HepG2 (cell line): ENCODE data around the gene CEP19. TPM values are rescaled to one million over a fixed set of nuclear protein-coding genes. Genes with fewer than 3 reads are reported as not detected.

Experiments used
- ARID2 ChIP-seq: sonication (generic); formaldehyde crosslinking; IDR thresholded peaks from 2 replicates; pipeline ENCODE4 v1.8.1; 2022; ENCODE audit warnings: mild to moderate bottlenecking, missing genetic modification reagents, borderline replicate concordance
- CBX5 ChIP-seq: sonication (generic); formaldehyde crosslinking; IDR thresholded peaks from 2 replicates; pipeline ENCODE4 v1.4.0; 2020; ENCODE audit warnings: missing genetic modification reagents, borderline replicate concordance
- CENPT ChIP-seq: sonication (generic); formaldehyde crosslinking; IDR thresholded peaks from 2 replicates; pipeline ENCODE4 v1.8.0; 2022; ENCODE audit warnings: low read depth, mild to moderate bottlenecking, moderate library complexity, missing genetic modification reagents
- HNRNPK ChIP-seq: fragments of 200-400 bp; formaldehyde crosslinking; IDR thresholded peaks from 2 replicates; pipeline ENCODE4 v1.6.1; 2018; ENCODE audit warnings: low read length, low read depth, moderate library complexity, mild to moderate bottlenecking; ENCODE audit not compliant: poor library complexity, severe bottlenecking
- KAT8 ChIP-seq: IDR thresholded peaks from 2 replicates; pipeline ENCODE4 v1.6.1; 2016; ENCODE audit warnings: missing genetic modification reagents, missing compliant biosample characterization
- KDM5A ChIP-seq: fragments of 200-600 bp; sonication (generic); IDR thresholded peaks from 2 replicates; pipeline ENCODE4 v1.7.0; 2018; ENCODE audit warnings: antibody characterized with exemption, mild to moderate bottlenecking, low read length, borderline replicate concordance
- NR2C2 ChIP-seq: sonication (generic); formaldehyde crosslinking; IDR thresholded peaks from 2 replicates; pipeline ENCODE4 v1.4.0; 2020; ENCODE audit warnings: missing genetic modification reagents, mild to moderate bottlenecking, moderate library complexity, borderline replicate concordance
- PHF21A ChIP-seq: sonication (generic); formaldehyde crosslinking; IDR thresholded peaks from 2 replicates; pipeline ENCODE4 v1.5.0; 2020; ENCODE audit warnings: mild to moderate bottlenecking, missing genetic modification reagents
- POLR2A ChIP-seq, 2 experiments: IDR thresholded peaks; 2 replicates each; pipeline ENCODE4 v1.6.1; 2011; ENCODE audit warnings: low read depth in 2 of 2, low read length in 2 of 2, mild to moderate bottlenecking in 1 of 2, moderate library complexity in 1 of 2; ENCODE audit not compliant: insufficient read depth in 1 of 2
- RFX1 ChIP-seq: fragments of 450-650 bp; IDR thresholded peaks from 2 replicates; pipeline ENCODE4 v1.6.1; 2017
- SMAD3 ChIP-seq: sonication (generic); formaldehyde crosslinking; IDR thresholded peaks from 2 replicates; pipeline ENCODE4 v1.4.0; 2020; ENCODE audit warnings: missing genetic modification reagents
- SOX13 ChIP-seq, 3 experiments: fragments of 450-650 bp in 1 of 3; sonication (generic) in 1 of 3; formaldehyde crosslinking in 1 of 3; IDR thresholded peaks in 2 of 3; conservative IDR thresholded peaks in 1 of 3; 2 replicates each; pipeline versions ENCODE4 v1.5.0 to v1.6.1; 2016 to 2020; ENCODE audit warnings: antibody characterized with exemption in 1 of 3, mild to moderate bottlenecking in 1 of 3, missing compliant biosample characterization in 1 of 3, missing genetic modification reagents in 1 of 3, moderate library complexity in 1 of 3
- YEATS4 ChIP-seq: sonication (generic); formaldehyde crosslinking; IDR thresholded peaks from 2 replicates; pipeline ENCODE4 v1.4.0; 2020; ENCODE audit warnings: missing genetic modification reagents, borderline replicate concordance
- ZNF572 ChIP-seq: sonication (generic); formaldehyde crosslinking; IDR thresholded peaks from 2 replicates; pipeline ENCODE4 v1.5.1; 2020; ENCODE audit warnings: mild to moderate bottlenecking, missing genetic modification reagents
- ZSCAN30 ChIP-seq: sonication (generic); formaldehyde crosslinking; IDR thresholded peaks from 2 replicates; pipeline ENCODE4 v1.5.0; 2020; ENCODE audit warnings: mild to moderate bottlenecking, missing genetic modification reagents
- polyA plus RNA-seq, 8 experiments: library from polyadenylated mRNA; depleted of rRNA in 3 of 8; stranded (reverse) in 7 of 8; unstranded in 1 of 8; fragments of >200 nt; fragmentation: Illumina TruSeq in 4 of 8; extraction: Trizol in 4 of 8; gene quantifications; 2 replicates each; pipeline versions ENCODE4 v1.2.1 to v1.2.3, GENCODE V29; 2011 to 2016; ENCODE audit warnings: low read depth in 4 of 8, missing spikeins in 1 of 8, mixed read lengths in 1 of 8; ENCODE audit not compliant: insufficient read depth in 1 of 8
- total RNA-seq, 5 experiments: library from RNA; depleted of rRNA; stranded (reverse); fragments of >200 nt; fragmentation: Illumina TruSeq; extraction: Trizol; gene quantifications; 2 replicates each; pipeline ENCODE4 v1.2.3, GENCODE V29; 2016; ENCODE audit warnings: low read depth in 1 of 5
- TF ChIP-seq, protein P1 (sequence below): IDR thresholded peaks from 2 replicates; pipeline ENCODE4 v1.6.1; 2016; ENCODE audit warnings: missing compliant biosample characterization, missing genetic modification reagents, borderline replicate concordance
- TF ChIP-seq, protein P2 (sequence below): sonication (generic); formaldehyde crosslinking; conservative IDR thresholded peaks from 2 replicates; pipeline ENCODE4 v1.4.0; 2020; ENCODE audit warnings: missing genetic modification reagents
- TF ChIP-seq, protein P3 (sequence below): sonication (generic); formaldehyde crosslinking; conservative IDR thresholded peaks from 2 replicates; pipeline ENCODE4 v1.5.0; 2020; ENCODE audit warnings: missing genetic modification reagents
- TF ChIP-seq, protein P4 (sequence below): sonication (generic); formaldehyde crosslinking; IDR thresholded peaks from 2 replicates; pipeline ENCODE4 v1.4.0; 2020; ENCODE audit warnings: missing genetic modification reagents, borderline replicate concordance
- TF ChIP-seq, protein P5 (sequence below): sonication (generic); formaldehyde crosslinking; IDR thresholded peaks from 2 replicates; pipeline ENCODE4 v1.5.0; 2020; ENCODE audit warnings: missing genetic modification reagents

CEP19 gene
- total and polyA plus RNA-seq, 2 of the 13 experiments (the other 11 are each of a cell fraction or from before 2014, with no cell fraction given): 0.48 to 1.2 TPM

DNA sequence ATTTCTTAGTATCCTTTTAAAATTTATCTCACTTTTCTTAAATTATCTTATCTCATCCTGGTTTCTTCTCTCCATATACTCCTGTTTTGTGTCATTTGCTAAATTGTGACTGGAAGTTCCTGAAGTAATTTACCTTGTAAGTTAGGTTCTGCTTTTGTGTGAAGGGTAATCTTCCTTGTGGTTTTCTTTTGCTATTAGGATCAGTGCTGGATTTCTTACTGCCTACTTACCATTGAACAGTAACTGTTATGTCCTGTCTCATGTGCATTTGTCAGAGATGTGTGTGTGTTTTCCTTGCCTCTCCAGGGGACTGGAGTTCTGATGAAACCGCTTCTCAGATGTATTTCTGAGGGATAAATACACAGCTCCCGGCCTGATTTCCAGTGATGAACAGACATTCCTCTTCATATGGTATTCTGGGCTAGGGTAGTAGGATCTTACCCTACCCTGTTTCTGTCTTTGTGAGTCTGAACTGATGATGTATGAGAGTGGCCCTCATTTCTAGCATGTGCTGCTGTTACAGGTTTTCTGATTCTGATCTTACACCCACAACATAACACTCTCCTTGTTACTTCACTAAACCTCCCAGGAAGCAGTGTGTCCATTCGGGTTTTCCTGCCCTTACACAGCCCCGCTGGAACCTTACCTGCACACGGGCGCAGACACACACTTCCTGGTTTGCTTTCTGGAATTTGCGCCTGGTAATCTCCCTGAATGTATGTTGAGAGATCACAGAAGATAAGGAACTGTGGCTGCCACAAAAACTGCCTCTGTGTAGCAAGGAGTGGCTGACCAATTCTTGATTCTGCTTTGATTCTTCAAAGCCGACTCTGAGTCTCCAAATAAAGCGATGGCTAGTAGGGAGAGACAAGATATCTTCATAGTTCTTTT is 42.3 kb upstream of the CEP19 start (continued):
- TF ChIP-seq, protein P1, sequence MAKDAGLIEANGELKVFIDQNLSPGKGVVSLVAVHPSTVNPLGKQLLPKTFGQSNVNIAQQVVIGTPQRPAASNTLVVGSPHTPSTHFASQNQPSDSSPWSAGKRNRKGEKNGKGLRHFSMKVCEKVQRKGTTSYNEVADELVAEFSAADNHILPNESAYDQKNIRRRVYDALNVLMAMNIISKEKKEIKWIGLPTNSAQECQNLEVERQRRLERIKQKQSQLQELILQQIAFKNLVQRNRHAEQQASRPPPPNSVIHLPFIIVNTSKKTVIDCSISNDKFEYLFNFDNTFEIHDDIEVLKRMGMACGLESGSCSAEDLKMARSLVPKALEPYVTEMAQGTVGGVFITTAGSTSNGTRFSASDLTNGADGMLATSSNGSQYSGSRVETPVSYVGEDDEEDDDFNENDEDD (CRISPR knock-in tag): no peak; the same call in 1 of the 2 replicates
- TF ChIP-seq CBX5 (CRISPR knock-in tag) (no peak), HNRNPK (no peak), KAT8 (peak; percentile 58; the same call in 1 of the 2 replicates), RFX1 (no peak), ZNF572 (CRISPR knock-in tag) (no peak), POLR2A (IDR thresholded peaks at IDR 0.05; ENCODE audit: insufficient read depth in 1 of 2, low read depth in 2 of 2, low read length in 2 of 2) (no peak), PHF21A (CRISPR knock-in tag) (no peak), ZSCAN30 (no peak), CENPT (CRISPR knock-in tag) (no peak), ARID2 (CRISPR knock-in tag) (no peak), NR2C2 (CRISPR knock-in tag) (no peak), YEATS4 (CRISPR knock-in tag) (no peak), SMAD3 (CRISPR knock-in tag) (no peak), SOX13 (IDR thresholded peaks at IDR 0.05) (no peak), SOX13 (CRISPR knock-in tag; conservative IDR thresholded peaks at IDR 0.05 in 1 of 2, IDR thresholded peaks at IDR 0.05 in 1 of 2) (0 out of 4 replicates have a peak, but pooled peaks of 1 of the 2 experiments have one; percentile 43), KDM5A (no peak)
- TF ChIP-seq, protein P2, sequence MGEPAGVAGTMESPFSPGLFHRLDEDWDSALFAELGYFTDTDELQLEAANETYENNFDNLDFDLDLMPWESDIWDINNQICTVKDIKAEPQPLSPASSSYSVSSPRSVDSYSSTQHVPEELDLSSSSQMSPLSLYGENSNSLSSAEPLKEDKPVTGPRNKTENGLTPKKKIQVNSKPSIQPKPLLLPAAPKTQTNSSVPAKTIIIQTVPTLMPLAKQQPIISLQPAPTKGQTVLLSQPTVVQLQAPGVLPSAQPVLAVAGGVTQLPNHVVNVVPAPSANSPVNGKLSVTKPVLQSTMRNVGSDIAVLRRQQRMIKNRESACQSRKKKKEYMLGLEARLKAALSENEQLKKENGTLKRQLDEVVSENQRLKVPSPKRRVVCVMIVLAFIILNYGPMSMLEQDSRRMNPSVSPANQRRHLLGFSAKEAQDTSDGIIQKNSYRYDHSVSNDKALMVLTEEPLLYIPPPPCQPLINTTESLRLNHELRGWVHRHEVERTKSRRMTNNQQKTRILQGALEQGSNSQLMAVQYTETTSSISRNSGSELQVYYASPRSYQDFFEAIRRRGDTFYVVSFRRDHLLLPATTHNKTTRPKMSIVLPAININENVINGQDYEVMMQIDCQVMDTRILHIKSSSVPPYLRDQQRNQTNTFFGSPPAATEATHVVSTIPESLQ (CRISPR knock-in tag): no peak
- TF ChIP-seq, protein P3, sequence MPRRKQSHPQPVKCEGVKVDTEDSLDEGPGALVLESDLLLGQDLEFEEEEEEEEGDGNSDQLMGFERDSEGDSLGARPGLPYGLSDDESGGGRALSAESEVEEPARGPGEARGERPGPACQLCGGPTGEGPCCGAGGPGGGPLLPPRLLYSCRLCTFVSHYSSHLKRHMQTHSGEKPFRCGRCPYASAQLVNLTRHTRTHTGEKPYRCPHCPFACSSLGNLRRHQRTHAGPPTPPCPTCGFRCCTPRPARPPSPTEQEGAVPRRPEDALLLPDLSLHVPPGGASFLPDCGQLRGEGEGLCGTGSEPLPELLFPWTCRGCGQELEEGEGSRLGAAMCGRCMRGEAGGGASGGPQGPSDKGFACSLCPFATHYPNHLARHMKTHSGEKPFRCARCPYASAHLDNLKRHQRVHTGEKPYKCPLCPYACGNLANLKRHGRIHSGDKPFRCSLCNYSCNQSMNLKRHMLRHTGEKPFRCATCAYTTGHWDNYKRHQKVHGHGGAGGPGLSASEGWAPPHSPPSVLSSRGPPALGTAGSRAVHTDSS (CRISPR knock-in tag): no peak
- TF ChIP-seq, protein P4, sequence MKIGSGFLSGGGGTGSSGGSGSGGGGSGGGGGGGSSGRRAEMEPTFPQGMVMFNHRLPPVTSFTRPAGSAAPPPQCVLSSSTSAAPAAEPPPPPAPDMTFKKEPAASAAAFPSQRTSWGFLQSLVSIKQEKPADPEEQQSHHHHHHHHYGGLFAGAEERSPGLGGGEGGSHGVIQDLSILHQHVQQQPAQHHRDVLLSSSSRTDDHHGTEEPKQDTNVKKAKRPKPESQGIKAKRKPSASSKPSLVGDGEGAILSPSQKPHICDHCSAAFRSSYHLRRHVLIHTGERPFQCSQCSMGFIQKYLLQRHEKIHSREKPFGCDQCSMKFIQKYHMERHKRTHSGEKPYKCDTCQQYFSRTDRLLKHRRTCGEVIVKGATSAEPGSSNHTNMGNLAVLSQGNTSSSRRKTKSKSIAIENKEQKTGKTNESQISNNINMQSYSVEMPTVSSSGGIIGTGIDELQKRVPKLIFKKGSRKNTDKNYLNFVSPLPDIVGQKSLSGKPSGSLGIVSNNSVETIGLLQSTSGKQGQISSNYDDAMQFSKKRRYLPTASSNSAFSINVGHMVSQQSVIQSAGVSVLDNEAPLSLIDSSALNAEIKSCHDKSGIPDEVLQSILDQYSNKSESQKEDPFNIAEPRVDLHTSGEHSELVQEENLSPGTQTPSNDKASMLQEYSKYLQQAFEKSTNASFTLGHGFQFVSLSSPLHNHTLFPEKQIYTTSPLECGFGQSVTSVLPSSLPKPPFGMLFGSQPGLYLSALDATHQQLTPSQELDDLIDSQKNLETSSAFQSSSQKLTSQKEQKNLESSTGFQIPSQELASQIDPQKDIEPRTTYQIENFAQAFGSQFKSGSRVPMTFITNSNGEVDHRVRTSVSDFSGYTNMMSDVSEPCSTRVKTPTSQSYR (CRISPR knock-in tag): no peak
- TF ChIP-seq, protein P5, sequence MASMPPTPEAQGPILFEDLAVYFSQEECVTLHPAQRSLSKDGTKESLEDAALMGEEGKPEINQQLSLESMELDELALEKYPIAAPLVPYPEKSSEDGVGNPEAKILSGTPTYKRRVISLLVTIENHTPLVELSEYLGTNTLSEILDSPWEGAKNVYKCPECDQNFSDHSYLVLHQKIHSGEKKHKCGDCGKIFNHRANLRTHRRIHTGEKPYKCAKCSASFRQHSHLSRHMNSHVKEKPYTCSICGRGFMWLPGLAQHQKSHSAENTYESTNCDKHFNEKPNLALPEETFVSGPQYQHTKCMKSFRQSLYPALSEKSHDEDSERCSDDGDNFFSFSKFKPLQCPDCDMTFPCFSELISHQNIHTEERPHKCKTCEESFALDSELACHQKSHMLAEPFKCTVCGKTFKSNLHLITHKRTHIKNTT (CRISPR knock-in tag): no peak
